ENCODE data around the gene DMBX1. TPM values are rescaled to one million over a fixed set of nuclear protein-coding genes. Genes with fewer than 3 reads are reported as not detected.
A peak's percentile ranks its signal among the peaks of the same experiment; 100 is the strongest.

The DMBX1 gene
- total and polyA plus RNA-seq, 9 of the 15 experiments (the other 6 are each of a cell fraction or from before 2014, with no cell fraction given): 0.25 to 4.3 (median 1.0) TPM

GRCh38 chr1:46442317-46443161 is 47.1 kb upstream of the DMBX1 start (continued):
- TF ChIP-seq RERE (CRISPR knock-in tag; IDR thresholded peaks at IDR 0.05; ENCODE audit: borderline replicate concordance): 0 out of 2 replicates have a peak, but pooled peaks have one; percentile 75
- TF ChIP-seq ZNF445 (CRISPR knock-in tag; IDR thresholded peaks at IDR 0.05; ENCODE audit: low read depth): no peak
- TF ChIP-seq CREB3 (tag; conservative IDR thresholded peaks at IDR 0.05; ENCODE audit: low read depth): peak; percentile 81; the same call in 1 of the 2 replicates
- TF ChIP-seq, protein P1, sequence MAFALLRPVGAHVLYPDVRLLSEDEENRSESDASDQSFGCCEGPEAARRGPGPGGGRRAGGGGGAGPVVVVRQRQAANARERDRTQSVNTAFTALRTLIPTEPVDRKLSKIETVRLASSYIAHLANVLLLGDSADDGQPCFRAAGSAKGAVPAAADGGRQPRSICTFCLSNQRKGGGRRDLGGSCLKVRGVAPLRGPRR (CRISPR knock-in tag; IDR thresholded peaks at IDR 0.05): 0 out of 2 replicates have a peak, but pooled peaks have one; percentile 32
- TF ChIP-seq KAT2B (IDR thresholded peaks at IDR 0.05; ENCODE audit: low read depth, low read length): no peak
- TF ChIP-seq ZNF583 (CRISPR knock-in tag; IDR thresholded peaks at IDR 0.05): peak; percentile 15; the same call in 1 of the 2 replicates
- TF ChIP-seq, protein P2, sequence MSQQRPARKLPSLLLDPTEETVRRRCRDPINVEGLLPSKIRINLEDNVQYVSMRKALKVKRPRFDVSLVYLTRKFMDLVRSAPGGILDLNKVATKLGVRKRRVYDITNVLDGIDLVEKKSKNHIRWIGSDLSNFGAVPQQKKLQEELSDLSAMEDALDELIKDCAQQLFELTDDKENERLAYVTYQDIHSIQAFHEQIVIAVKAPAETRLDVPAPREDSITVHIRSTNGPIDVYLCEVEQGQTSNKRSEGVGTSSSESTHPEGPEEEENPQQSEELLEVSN (IDR thresholded peaks at IDR 0.05; ENCODE audit: borderline replicate concordance in 1 of 2, extremely low read depth in 1 of 2, insufficient read depth in 1 of 2, insufficient read length in 1 of 2, low read depth in 1 of 2, low read length in 1 of 2, poor library complexity in 1 of 2, severe bottlenecking in 1 of 2): peak; percentile 46 to 52
- TF ChIP-seq ZNF778 (CRISPR knock-in tag; IDR thresholded peaks at IDR 0.05): no peak
- peak; percentile 37; the same call in 1 of the 2 replicates for TF ChIP-seq POLR2A (conservative IDR thresholded peaks at IDR 0.05)
- TF ChIP-seq, protein P3, sequence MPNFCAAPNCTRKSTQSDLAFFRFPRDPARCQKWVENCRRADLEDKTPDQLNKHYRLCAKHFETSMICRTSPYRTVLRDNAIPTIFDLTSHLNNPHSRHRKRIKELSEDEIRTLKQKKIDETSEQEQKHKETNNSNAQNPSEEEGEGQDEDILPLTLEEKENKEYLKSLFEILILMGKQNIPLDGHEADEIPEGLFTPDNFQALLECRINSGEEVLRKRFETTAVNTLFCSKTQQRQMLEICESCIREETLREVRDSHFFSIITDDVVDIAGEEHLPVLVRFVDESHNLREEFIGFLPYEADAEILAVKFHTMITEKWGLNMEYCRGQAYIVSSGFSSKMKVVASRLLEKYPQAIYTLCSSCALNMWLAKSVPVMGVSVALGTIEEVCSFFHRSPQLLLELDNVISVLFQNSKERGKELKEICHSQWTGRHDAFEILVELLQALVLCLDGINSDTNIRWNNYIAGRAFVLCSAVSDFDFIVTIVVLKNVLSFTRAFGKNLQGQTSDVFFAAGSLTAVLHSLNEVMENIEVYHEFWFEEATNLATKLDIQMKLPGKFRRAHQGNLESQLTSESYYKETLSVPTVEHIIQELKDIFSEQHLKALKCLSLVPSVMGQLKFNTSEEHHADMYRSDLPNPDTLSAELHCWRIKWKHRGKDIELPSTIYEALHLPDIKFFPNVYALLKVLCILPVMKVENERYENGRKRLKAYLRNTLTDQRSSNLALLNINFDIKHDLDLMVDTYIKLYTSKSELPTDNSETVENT (CRISPR knock-in tag; IDR thresholded peaks at IDR 0.05): no peak; the same call in 1 of the 2 replicates
- no peak for TF ChIP-seq U2AF1 (optimal IDR thresholded peaks at IDR 0.05; ENCODE audit: low read depth, low read length)
- no peak for TF ChIP-seq IFI16 (CRISPR knock-in tag; IDR thresholded peaks at IDR 0.05)
- no peak for TF ChIP-seq TFAM (CRISPR knock-in tag; conservative IDR thresholded peaks at IDR 0.05)
- no peak for TF ChIP-seq PHB (CRISPR knock-in tag; IDR thresholded peaks at IDR 0.05)
- TF ChIP-seq ZNF253 (CRISPR knock-in tag; conservative IDR thresholded peaks at IDR 0.05): 0 out of 2 replicates have a peak, but pooled peaks have one; percentile 31
- TF ChIP-seq ILF3 (IDR thresholded peaks at IDR 0.05; ENCODE audit: borderline replicate concordance): no peak
